ENCODE data around the gene SDCCAG8. TPM values are rescaled to one million over a fixed set of nuclear protein-coding genes. Genes with fewer than 3 reads are reported as not detected.

The SDCCAG8 gene
- total RNA-seq, 1 donor from 2014 or later, result 48.2 TPM

DNA sequence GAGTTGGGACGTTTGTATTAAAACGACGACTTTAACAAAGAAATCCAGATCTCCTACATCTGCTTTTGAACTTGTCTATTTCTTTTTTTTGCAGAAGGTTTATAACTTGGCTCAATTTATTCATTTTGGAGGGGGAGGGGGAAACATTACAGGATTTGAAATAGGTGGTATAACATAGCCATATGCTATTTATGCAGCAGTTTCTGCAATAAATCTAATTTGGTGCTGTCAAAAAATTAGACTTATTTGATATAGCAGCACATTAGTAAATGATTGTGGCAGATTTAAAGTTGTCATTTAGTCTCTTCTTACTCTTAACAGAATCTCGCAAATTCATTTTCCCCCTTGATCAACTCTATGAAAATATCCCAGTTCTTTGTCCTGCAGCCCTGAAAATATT is 138.2 kb downstream of the SDCCAG8 start:
- no peak for DNase-seq

GRCh38 chr1:243394601-243395464 is 139.0 kb downstream of the SDCCAG8 start:
- DNase-seq, result no peak

DNA sequence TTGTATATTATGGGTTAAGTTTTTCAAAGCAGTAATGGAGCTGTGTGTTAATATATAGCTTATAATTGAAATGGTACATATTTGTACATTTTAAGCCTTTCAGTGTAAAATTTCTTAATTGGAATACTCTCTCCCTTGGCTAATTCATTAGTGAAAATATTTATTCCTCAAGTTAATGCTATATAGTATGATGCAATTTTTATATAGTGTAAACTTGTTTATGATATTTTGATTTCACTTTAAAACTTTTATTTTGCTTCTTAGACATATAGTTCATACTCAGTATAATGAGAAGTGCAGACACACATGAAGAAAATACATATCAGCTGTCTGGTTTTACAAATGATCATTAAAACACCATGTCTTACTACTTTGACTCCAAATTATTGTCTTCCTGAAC is 140.6 kb downstream of the SDCCAG8 start:
- no peak for DNase-seq

DNA sequence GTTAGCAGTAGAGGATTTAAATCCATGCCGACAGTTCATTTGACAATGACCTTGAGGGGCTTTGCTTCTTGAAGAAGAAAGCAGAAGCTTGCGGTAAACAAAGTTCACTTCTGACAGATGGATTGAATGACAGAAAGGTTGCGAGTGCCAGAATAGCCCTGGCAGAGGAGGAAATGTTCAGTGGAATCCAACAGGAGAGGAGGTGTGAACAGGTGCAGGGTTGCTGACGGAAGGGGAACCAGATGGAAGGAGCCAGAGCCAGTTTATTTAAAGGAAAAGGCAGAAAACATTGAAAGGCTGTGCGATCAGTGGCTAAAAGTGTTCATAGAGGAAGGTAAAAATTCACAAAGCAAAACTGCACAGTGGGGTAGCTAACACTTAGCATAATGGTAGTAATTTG is 141.0 kb downstream of the SDCCAG8 start:
- DNase-seq, result no peak

DNA sequence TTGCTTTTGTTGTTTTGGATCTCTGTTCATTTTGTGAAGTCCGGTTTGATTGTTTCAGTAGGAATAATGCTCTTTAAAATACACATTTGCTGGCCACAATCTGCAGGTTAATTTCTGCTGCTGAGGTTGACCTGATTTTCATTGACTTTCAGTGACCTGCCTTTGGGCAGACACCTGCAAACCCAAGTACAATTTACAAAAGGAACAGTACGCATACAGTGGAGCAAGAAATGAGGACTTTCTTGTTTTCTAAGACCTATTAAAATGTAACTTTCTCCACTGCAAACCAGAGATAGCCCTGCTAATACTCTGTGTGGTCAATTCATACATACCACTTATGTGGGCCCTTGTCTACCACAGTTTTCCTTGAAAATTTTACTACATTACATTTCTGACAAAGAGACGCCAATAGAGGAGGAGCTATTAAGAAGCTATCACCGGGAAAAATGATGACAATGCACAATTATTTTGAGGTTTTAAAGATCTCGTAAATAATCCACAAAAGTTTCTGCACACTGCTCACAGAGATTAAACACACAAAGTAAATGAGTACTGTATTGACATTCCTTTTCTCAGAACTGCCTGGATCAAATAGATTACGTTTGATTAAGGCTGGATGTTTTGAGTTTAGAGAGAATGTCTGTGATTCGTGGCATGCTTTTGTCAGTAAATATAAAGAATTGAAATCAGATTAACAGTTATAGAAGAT is 141.9 kb downstream of the SDCCAG8 start:
- no peak for DNase-seq

DNA sequence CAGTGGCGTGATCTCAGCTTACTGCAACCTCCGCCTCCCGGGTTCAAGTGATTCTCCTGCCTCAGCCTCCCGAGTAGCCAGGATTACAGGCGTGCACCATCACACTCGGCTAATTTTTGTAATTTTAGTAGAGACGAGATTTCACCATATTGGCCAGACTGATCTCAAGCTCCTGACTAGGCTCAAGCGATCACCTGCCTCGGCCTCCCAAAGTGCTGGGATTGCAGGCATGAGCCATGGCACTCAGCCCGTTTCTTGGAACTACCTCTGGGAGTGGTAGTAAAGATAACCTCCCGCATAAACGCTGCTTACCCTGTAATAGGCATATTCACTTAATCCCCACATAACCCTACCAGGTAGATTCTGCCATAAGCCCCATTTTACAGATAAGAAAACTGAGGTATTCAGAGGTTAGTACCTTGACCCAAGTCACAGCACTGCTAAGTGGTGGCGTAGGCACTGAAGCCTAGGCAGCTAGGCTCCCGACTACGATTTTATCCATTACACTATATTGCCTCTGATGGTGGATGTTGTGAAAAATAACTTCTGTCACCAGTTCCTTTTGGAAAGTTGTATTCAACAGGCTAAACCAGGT is 143.8 kb downstream of the SDCCAG8 start:
- no peak for DNase-seq

DNA sequence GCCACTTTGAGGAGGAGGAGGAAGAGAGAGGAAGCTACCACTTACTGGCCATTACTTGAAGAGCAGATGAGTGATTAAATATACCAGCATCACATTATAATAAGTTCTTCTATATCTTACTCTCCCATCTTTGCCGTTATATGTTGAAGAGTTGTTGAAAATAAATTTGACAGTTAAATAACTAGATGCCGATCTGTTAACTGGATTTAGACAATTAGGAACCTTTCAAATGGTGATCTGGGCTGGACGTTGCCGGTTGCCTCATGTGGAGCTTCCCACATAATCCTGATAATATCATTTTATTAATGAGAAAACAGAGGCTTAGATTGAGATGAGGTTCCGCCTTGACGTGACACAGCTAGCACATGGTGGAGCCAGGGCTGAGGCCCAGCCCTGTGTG is 147.0 kb downstream of the SDCCAG8 start:
- DNase-seq, result no peak

GRCh38 chr1:243406424-243406823 is 150.6 kb downstream of the SDCCAG8 start:
- DNase-seq, result no peak

DNA sequence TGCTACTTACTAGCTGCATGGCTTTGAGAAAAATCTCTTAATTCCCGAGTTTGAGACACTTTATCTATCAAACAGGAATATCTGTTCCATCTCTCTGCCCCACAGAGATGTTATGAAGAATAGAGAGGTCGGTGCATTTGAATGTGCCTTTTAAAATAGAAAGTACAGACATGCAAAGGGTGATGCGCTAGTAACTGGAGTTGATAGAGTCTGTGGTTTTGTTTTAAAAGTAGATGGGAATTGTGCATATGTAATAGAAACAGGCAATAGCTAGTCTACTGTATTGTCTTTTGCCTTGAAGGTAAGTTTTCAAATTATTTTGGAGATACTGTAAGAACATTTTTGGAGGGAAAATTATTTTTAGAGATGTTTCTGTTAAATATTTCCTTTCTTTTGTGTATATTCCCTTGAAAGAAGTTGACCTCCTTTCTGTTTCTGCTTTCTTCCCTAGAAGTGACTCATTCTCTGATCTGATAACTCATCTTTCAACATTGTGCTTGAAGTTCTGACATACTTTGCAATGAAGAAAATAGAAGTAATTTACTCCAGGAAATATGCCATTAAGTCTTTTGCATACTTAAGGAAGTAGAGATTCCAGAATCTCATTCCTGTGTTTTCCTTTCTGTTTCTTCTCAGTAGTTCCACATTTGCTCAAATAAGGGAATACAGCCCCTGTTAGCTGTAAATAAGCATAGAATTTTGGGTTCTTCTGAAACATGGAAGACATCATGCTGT is 151.6 kb downstream of the SDCCAG8 start:
- peak; percentile 62 for DNase-seq

GRCh38 chr1:243408479-243408878 is 152.6 kb downstream of the SDCCAG8 start:
- DNase-seq, result no peak

GRCh38 chr1:243409284-243409683 is 153.4 kb downstream of the SDCCAG8 start:
- peak; percentile 65 for DNase-seq

GRCh38 chr1:243411472-243411871 is 155.6 kb downstream of the SDCCAG8 start:
- DNase-seq, result no peak

GRCh38 chr1:243413431-243414151 is 157.8 kb downstream of the SDCCAG8 start:
- no peak for DNase-seq

GRCh38 chr1:243414152-243414494 is 158.3 kb downstream of the SDCCAG8 start:
- no peak for DNase-seq

DNA sequence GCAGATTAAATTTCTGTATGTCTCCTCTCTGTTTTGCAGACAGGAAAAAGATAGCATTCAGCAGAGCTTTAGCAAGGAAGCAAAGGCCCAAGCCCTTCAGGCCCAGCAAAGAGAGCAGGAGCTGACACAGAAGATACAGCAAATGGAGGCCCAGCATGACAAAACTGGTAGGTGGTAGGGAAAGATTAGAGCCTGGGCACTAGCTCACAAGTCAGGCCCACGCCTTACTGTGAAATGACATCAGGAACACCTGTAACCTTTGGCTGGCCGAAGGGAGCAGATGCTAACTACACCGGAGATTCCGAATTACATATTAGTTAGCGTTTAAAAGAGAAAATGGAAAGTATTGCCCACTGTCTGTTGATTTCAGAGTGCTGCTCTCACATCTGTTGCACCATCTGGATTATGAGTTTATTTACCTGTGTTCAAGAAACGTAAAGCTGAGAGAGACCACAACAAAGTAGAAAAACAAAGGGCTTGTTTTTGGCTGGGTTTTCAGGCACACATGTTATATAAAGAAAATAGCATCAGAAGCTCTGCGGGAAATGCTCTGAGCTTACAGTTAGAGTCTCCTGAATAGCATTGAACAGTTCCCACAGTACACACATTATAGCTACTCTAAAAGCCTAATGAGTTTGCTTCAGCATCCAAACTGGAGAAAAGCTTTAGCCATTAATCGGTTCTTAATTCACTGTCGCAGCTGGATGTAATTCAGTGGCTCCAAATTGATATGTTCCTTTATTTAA is 160.0 kb downstream of the SDCCAG8 start:
- DNase-seq, result no peak

DNA sequence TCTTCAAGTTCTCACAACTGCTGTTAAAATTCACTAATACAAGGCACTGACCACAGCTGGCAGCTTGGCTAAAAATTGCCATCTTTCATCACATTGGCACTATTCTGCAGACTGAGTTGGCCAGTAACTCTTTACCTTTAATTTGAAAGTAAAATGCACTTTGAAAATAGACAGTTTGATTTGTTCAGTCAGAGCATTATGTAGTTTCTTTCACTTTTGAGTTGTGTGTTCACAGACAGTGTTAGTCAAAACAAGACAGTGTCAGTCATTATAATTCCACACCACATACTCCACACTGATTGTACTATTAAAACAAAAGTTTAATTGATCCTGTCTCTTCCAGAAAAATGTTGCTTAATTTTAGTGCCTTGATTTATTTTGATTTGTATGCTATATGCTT is 160.7 kb downstream of the SDCCAG8 start:
- no peak for DNase-seq

DNA sequence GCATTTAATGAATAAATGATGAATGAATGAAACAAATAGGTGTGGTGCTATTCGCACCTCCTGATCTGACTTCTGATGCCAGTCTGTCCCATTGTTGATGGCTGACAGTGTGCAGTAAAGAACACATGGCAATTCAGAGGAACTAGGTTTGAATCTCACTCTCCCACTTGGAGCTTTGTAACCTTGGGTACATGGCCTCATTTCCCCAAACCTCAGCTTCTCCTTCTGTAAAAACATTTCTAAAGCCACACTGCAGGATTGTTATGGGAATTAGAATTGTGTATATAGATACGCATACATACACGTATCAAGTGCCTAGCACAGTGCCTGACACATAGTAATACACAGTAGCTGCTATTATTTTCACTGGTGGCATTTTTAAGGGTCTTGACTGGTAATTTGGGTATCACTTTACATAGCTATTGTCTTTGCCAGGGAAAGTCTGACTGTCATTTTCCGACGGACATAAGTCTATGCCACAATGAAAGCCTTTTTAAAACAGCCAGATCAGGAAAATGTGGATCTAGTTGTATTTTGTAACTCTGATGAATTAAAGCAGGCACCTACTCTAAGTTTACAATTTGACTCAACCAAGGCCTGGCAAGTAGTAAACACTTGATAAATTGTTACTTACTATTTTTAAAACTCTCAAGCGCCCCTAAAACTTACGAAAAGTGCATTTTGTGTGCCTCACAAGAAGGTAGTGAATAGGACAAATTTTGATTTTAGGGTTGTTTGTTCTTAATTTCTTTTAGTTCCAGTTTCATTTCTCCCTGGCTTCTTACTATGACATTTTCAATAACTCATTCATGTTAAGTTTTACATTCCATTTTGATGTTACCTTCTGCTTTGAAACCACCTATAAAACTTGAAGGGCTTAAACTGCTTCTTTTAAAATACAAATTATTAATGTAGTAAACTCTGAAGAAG is 164.4 kb downstream of the SDCCAG8 start:
- DNase-seq, result no peak

DNA sequence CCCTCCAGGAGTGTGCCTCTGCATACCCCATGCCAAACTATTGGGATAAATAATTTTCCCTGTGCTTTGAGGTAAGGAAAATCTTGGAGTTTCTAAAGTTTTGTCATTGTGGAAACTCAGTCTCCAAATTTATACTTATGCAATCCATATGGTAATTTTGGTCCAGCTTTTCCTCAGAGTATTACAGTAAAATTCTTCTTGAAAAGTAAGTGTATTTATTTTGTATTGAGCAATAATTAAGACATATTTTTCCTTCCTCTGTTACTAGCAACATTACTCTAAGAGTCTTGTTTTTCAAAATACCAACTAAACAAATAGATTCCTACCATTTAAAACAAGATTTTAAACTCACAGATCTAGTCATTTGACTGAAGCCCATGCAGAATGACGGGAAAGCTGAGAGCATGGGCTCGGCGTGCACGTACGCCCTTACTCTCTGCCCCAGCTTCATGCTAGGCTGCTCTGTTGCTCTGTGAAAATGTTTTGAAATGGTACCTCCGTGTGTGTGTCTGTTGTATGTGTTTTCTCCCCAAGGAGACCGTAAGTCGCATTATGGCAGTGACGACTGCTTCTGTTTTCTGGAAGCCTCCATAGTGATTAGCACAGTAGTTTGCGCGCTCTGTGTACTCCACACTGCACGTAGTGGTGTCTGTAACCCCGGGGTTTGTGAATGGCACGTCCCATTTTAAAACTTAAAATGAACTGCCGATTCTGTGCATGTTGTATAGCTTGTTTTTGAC is 165.3 kb downstream of the SDCCAG8 start:
- DNase-seq, result no peak

DNA sequence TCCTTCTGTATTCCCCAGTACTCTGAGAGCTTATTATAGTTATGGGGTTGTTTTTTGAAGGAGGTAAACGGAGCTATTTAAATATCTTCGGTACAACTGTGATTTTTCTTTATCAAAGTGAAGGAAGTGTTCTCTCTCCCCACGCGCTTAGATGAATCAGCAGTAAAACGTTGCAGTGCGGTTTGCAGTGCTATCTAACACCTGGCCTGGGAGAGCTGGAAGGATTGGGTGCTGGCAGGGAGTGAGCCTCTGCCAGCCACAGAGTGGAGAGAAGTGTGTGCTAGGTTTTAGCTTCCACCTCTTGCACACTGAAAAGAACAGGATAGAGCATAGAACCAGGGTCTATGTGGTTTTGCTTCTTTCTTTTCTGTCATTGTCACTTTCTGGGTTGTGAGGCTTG is 165.9 kb downstream of the SDCCAG8 start:
- peak; percentile 5 for DNase-seq

DNA sequence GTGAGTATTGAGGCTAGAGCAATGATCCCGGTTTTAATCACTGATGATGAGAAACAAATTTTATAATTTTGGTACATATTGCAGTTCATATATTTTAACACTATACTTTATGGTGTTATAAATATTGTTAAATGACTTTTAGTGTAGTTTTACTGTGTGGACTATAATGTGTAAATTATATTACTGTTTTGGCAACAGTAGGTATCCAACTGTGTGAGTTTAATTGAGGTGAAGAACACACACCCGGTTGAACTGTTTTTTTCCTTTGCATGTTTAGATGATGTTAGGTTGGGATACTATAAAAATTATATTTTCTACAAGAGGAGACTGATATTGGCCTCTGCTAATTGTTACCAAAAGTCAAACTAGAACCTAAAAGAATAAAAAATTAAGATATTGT is 166.5 kb downstream of the SDCCAG8 start:
- DNase-seq, result no peak

All from dermis blood vessel endothelial cell (primary cell).